OCI-LY1 (cell line): ENCODE data around the gene MYO16.
A peak's percentile ranks its signal among the peaks of the same experiment; 100 is the strongest.

ENCODE experiments used
- H2AFZ ChIP-seq: fragments of 200-600 bp; sonication (generic), shearing (Covaris generic); 2 replicates; pipeline ENCODE4 v1.6.0; 2014; ENCODE audit warnings: antibody characterized with exemption, mild to moderate bottlenecking, low read length
- H3F3A ChIP-seq: fragments of 200-600 bp; sonication (generic), shearing (Covaris generic); 2 replicates; pipeline ENCODE4 v1.6.0; 2014; ENCODE audit warnings: mild to moderate bottlenecking, antibody characterized with exemption, low read length, moderate library complexity; ENCODE audit not compliant: insufficient read depth
- H3K27ac ChIP-seq: fragments of 200-600 bp; sonication (generic); 2 replicates; pipeline ENCODE4 v1.5.1; 2014; ENCODE audit warnings: low read length, mixed run types, mild to moderate bottlenecking, low read depth; ENCODE audit not compliant: poor library complexity, severe bottlenecking
- H3K27me3 ChIP-seq: fragments of 200-600 bp; sonication (generic); 2 replicates; pipeline ENCODE4 v1.6.0; 2014; ENCODE audit warnings: antibody characterized with exemption, mild to moderate bottlenecking, low read length, moderate library complexity; ENCODE audit not compliant: insufficient read depth
- H3K36me3 ChIP-seq: fragments of 200-600 bp; sonication (generic); 2 replicates; pipeline ENCODE4 v1.6.1; 2014; ENCODE audit warnings: mild to moderate bottlenecking, antibody characterized with exemption, low read length, moderate library complexity, mixed read lengths; ENCODE audit not compliant: insufficient read depth
- H3K4me1 ChIP-seq: fragments of 200-600 bp; sonication (generic); 2 replicates; pipeline ENCODE4 v1.5.1; 2014; ENCODE audit warnings: mild to moderate bottlenecking, low read length, moderate library complexity; ENCODE audit not compliant: insufficient read depth, severe bottlenecking
- H3K4me2 ChIP-seq: fragments of 200-600 bp; sonication (generic), shearing (Covaris generic); 2 replicates; pipeline ENCODE4 v1.6.1; 2014; ENCODE audit warnings: low read length
- H3K4me3 ChIP-seq: fragments of 200-600 bp; sonication (generic); 2 replicates; pipeline ENCODE4 v1.5.1; 2014; ENCODE audit warnings: low read length, low read depth, mild to moderate bottlenecking, mixed read lengths; ENCODE audit not compliant: poor library complexity, severe bottlenecking
- H3K79me2 ChIP-seq: fragments of 200-600 bp; shearing (Covaris generic); 2 replicates; pipeline ENCODE4 v1.6.1; 2016; ENCODE audit warnings: mixed run types, low read length, mixed read lengths; ENCODE audit not compliant: insufficient read depth
- H3K9ac ChIP-seq: fragments of 200-600 bp; sonication (generic), shearing (Covaris generic); 2 replicates; pipeline ENCODE4 v1.6.1; 2014; ENCODE audit warnings: mild to moderate bottlenecking, low read length, mixed read lengths
- H3K9me2 ChIP-seq: fragments of 200-600 bp; sonication (generic), shearing (Covaris generic); 2 replicates; pipeline ENCODE4 v1.6.1; 2014; ENCODE audit warnings: low read depth, mild to moderate bottlenecking, low read length, mixed read lengths
- H3K9me3 ChIP-seq: fragments of 200-600 bp; shearing (Covaris generic); 2 replicates; pipeline ENCODE4 v1.6.1; 2014; ENCODE audit warnings: low read length, mixed read lengths
- H4K20me1 ChIP-seq: fragments of 200-600 bp; sonication (generic), shearing (Covaris generic); 2 replicates; pipeline ENCODE4 v1.6.0; 2016; ENCODE audit warnings: mild to moderate bottlenecking, low read length; ENCODE audit not compliant: insufficient read depth
- EZH2 ChIP-seq: fragments of 200-600 bp; sonication (generic), shearing (Covaris generic); IDR thresholded peaks from 2 replicates; pipeline ENCODE4 v1.8.0; 2017; ENCODE audit warnings: borderline replicate concordance, mixed run types, mild to moderate bottlenecking, antibody characterized with exemption, low read length, moderate library complexity, mixed read lengths
- TF ChIP-seq, protein P1 (sequence below): fragments of 200-600 bp; sonication (generic), shearing (Covaris generic); IDR thresholded peaks from 2 replicates; pipeline ENCODE4 v1.5.1; 2017; ENCODE audit warnings: mild to moderate bottlenecking, antibody characterized with exemption, low read length, moderate library complexity, mixed read lengths

Gene MYO16

DNA sequence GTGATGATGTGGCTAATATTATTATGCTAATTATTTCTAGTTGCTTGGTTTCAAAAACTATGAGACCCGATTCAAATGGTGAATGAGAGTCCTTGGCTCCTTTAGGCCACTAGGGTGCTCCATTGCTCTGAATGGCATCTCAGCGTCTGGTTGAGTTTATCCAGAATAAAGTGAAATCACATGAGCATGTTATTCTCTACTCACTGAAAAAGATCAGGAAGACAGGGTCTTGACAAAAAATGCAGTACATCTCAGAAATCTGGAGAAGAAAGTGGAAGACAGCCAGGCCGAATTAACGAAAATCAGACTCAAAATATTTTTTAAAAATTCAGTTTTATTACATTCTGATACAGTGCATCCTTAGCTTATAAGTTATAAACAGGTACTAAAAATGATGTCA is 516.2 kb downstream of the MYO16 start:
- no peaks in the 10 kb centered on the region for H3K9me3 ChIP-seq
- no peak overlapping the region for H3K9ac ChIP-seq
- H3K27ac ChIP-seq: no peak overlapping the region
- no peaks in the 10 kb centered on the region for H3K9me2 ChIP-seq
- H3K4me2 ChIP-seq: no peak overlapping the region
- no peak for TF ChIP-seq EZH2
- TF ChIP-seq, protein P1, sequence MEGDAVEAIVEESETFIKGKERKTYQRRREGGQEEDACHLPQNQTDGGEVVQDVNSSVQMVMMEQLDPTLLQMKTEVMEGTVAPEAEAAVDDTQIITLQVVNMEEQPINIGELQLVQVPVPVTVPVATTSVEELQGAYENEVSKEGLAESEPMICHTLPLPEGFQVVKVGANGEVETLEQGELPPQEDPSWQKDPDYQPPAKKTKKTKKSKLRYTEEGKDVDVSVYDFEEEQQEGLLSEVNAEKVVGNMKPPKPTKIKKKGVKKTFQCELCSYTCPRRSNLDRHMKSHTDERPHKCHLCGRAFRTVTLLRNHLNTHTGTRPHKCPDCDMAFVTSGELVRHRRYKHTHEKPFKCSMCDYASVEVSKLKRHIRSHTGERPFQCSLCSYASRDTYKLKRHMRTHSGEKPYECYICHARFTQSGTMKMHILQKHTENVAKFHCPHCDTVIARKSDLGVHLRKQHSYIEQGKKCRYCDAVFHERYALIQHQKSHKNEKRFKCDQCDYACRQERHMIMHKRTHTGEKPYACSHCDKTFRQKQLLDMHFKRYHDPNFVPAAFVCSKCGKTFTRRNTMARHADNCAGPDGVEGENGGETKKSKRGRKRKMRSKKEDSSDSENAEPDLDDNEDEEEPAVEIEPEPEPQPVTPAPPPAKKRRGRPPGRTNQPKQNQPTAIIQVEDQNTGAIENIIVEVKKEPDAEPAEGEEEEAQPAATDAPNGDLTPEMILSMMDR: peak; percentile 85
- H2AFZ ChIP-seq: no peak overlapping the region
- no peaks in the 10 kb centered on the region for H3F3A ChIP-seq
- H4K20me1 ChIP-seq: no peaks in the 10 kb centered on the region
- H3K27me3 ChIP-seq: no peaks in the 10 kb centered on the region
- H3K36me3 ChIP-seq: no peaks in the 10 kb centered on the region
- H3K79me2 ChIP-seq: no peaks in the 10 kb centered on the region
- no peak overlapping the region for H3K4me3 ChIP-seq
- H3K4me1 ChIP-seq: no peaks in the 10 kb centered on the region

DNA sequence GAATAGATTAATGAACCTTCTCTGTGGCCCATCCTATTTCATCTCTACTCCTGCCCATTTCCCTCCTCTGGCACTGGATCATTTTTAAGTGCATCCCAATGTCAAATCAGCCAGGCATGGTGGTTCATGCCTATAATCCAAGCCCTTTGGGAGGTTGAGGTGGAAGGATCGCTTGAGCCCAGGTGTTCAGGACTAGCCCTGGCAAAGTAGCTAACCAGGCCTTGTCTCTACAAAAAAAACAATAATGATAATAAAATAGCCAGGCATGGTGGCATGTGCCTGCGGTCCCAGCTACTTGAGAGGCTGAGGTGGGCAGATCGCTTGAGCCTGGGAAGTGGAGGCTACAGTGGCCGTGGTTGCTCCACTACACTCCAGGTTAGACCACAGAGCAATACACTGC is 517.0 kb downstream of the MYO16 start:
- H3K36me3 ChIP-seq: no peaks in the 10 kb centered on the region
- H3K9me2 ChIP-seq: no peaks in the 10 kb centered on the region
- H4K20me1 ChIP-seq: no peaks in the 10 kb centered on the region
- no peaks in the 10 kb centered on the region for H3F3A ChIP-seq
- H3K9me3 ChIP-seq: no peaks in the 10 kb centered on the region
- H3K27me3 ChIP-seq: no peaks in the 10 kb centered on the region
- H3K4me3 ChIP-seq: no peak overlapping the region
- no peak for TF ChIP-seq EZH2
- TF ChIP-seq, protein P1: no peak
- no peaks in the 10 kb centered on the region for H3K79me2 ChIP-seq
- no peak overlapping the region for H3K27ac ChIP-seq
- no peaks in the 10 kb centered on the region for H3K4me1 ChIP-seq
- H2AFZ ChIP-seq: no peak overlapping the region
- no peak overlapping the region for H3K9ac ChIP-seq
- no peak overlapping the region for H3K4me2 ChIP-seq

DNA sequence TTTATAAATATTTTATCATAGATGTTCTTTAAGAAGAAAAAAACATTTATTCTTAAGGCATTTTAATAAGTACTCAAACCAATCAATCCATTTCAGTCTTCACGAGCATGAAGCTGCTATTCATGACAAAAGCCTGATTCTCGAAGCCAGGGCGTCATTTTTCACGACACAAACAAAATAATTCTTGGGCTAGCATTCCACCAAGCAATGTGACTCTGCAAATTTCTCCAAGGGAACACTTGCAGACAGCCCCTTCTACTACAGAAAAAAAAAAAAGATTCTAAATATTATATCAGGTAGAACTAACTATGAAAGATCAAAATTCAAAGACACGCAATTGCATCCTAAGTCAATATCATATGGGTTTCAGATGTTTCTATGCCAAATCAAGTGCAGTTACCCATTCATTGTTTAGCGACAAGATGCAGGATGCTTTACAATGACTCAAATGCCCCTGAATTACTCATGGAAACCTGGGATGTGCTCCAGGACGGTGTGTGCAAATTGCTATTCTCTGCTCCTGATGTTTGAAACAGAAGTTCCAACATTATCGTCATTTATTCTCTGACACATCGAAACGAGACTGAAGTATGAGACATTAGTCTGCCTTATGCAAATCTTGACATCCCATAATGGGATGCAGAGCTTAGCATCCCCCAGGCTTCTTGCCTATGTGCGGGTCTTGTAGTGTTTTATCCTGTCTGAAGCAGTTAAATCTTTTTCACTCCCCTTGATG is 517.7 kb downstream of the MYO16 start:
- Histone ChIP-seq H3K9me3 (no peaks in the 10 kb centered on the region), H3K27me3 (no peaks in the 10 kb centered on the region), H3K4me2 (no peak overlapping the region), H3K36me3 (no peaks in the 10 kb centered on the region), H4K20me1 (no peaks in the 10 kb centered on the region), H3K27ac (no peak overlapping the region), H3K9me2 (no peaks in the 10 kb centered on the region), H2AFZ (no peak overlapping the region), H3K4me1 (no peaks in the 10 kb centered on the region), H3K79me2 (no peaks in the 10 kb centered on the region), H3K4me3 (no peak overlapping the region), H3F3A (no peaks in the 10 kb centered on the region), H3K9ac (no peak overlapping the region)
- TF ChIP-seq EZH2: no peak
- TF ChIP-seq, protein P1: no peak
